Dermis microvascular lymphatic vessel endothelial cell (primary cell): ENCODE measurements around the gene SCN4A. TPM values are rescaled to one million over a fixed set of nuclear protein-coding genes. Genes with fewer than 3 reads are reported as not detected.
A peak's percentile ranks its signal among the peaks of the same experiment; 100 is the strongest.
"Not testable (repeated sequence)": the region's sequence is repeated elsewhere in the genome, so short reads cannot be mapped to it uniquely, and the experiment has no call there.

ENCODE experiments used
- DNase-seq, 2 donors: peaks; one replicate each; pipeline versions ENCODE4 v3.0.0 to v3.0.0-alpha.2; 2010; ENCODE audit warnings: low read depth in 2 of 2
- total RNA-seq: library from RNA; depleted of rRNA; stranded (reverse); fragments of >200 nt; gene quantifications from 2 replicates; pipeline ENCODE4 v1.2.1, GENCODE V29; 2014

Gene SCN4A
- total RNA-seq, 1 donor from 2014 or later: 0.13 TPM

- no peak for DNase-seq
Measured at GRCh38 chr17:63939401-63939800, 33.3 kb downstream of the SCN4A start.

- DNase-seq: no peak
Measured at GRCh38 chr17:63937920-63938319, 34.8 kb downstream of the SCN4A start.

GRCh38 chr17:63937319-63937718 lies 35.4 kb downstream of the SCN4A start:
- no peak for DNase-seq

GRCh38 chr17:63934183-63935112 lies 38.3 kb downstream of the SCN4A start:
- no peak for DNase-seq

- no peak for DNase-seq
Measured at GRCh38 chr17:63933598-63933997, 39.1 kb downstream of the SCN4A start.

GRCh38 chr17:63932721-63933120 lies 40.0 kb downstream of the SCN4A start:
- no peak for DNase-seq

GRCh38 chr17:63931981-63932561 lies 40.6 kb downstream of the SCN4A start, which contains the start of gene CD79B:
Gene CD79B, minus strand, starts transcription at chr17:63932331. Its CDS starts 70 bp downstream, at chr17:63932261.
- no peak for DNase-seq

- DNase-seq: no peak
Measured at GRCh38 chr17:63930951-63931575, 41.7 kb downstream of the SCN4A start.

GRCh38 chr17:63929860-63930766 lies 42.6 kb downstream of the SCN4A start:
- no peak for DNase-seq

- DNase-seq: no peak
Measured at GRCh38 chr17:63928966-63929695, 43.6 kb downstream of the SCN4A start.

GRCh38 chr17:63928172-63928666 lies 44.5 kb downstream of the SCN4A start:
- no peak for DNase-seq

- DNase-seq: no peak
Measured at GRCh38 chr17:63927464-63928171, 45.1 kb downstream of the SCN4A start.

- DNase-seq: no peak
Measured at GRCh38 chr17:63926164-63926563, 46.6 kb downstream of the SCN4A start.

GRCh38 chr17:63925615-63926014 lies 47.1 kb downstream of the SCN4A start:
- DNase-seq: no peak

GRCh38 chr17:63922402-63922801 lies 50.3 kb downstream of the SCN4A start:
- not testable (repeated sequence) for DNase-seq

GRCh38 chr17:63920779-63921178 lies 51.9 kb downstream of the SCN4A start:
- not testable (repeated sequence) for DNase-seq

GRCh38 chr17:63920050-63920449 lies 52.7 kb downstream of the SCN4A start:
- DNase-seq: not testable (repeated sequence)

- peak; percentile 36 to 57 for DNase-seq
Measured at GRCh38 chr17:63919311-63919723, 53.4 kb downstream of the SCN4A start.

GRCh38 chr17:63918789-63919305 lies 53.9 kb downstream of the SCN4A start, which contains the start of gene GH1:
Gene GH1, minus strand, starts transcription at chr17:63918839. Its CDS starts 63 bp downstream, at chr17:63918776.
- not testable (repeated sequence) for DNase-seq
